ENCODE measurements around the gene SLC10A7.

The SLC10A7 gene

GRCh38 chr4:146521541-146522097 lies at the start of gene SLC10A7:
Gene SLC10A7, minus strand, starts transcription at chr4:146521940. Its CDS starts 223 bp downstream, at chr4:146521717.
- peak; percentile 64 for DNase-seq (ENCODE audit: low spot score)

- DNase-seq (ENCODE audit: low spot score), result no peak
Measured at GRCh38 chr4:146567396-146567795, 45.7 kb upstream of the SLC10A7 start.

GRCh38 chr4:146564492-146564891 lies 42.8 kb upstream of the SLC10A7 start:
- no peak for DNase-seq (ENCODE audit: low spot score)

GRCh38 chr4:146550161-146550560 lies 28.4 kb upstream of the SLC10A7 start:
- DNase-seq (ENCODE audit: low spot score), result no peak

GRCh38 chr4:146548443-146548842 lies 26.7 kb upstream of the SLC10A7 start:
- no peak for DNase-seq (ENCODE audit: low spot score)

- peak; percentile 10 for DNase-seq (ENCODE audit: low spot score)
Measured at GRCh38 chr4:146545102-146545501, 23.4 kb upstream of the SLC10A7 start.

GRCh38 chr4:146534178-146534577 lies 12.4 kb upstream of the SLC10A7 start:
- DNase-seq (ENCODE audit: low spot score), result no peak

GRCh38 chr4:146525754-146526153 lies 4.0 kb upstream of the SLC10A7 start:
- DNase-seq (ENCODE audit: low spot score), result no peak

- no peak for DNase-seq (ENCODE audit: low spot score)
Measured at GRCh38 chr4:146524663-146525062, 2.9 kb upstream of the SLC10A7 start.

- DNase-seq (ENCODE audit: low spot score), result peak; percentile 40
Measured at GRCh38 chr4:146522869-146523205, 1.1 kb upstream of the SLC10A7 start.

- DNase-seq (ENCODE audit: low spot score), result peak; percentile 80
Measured at GRCh38 chr4:146522098-146522868, 543 bp upstream of the SLC10A7 start.

- DNase-seq (ENCODE audit: low spot score), result peak; percentile 43
Measured at GRCh38 chr4:146520896-146521540, 722 bp downstream of the SLC10A7 start.

- no peak for DNase-seq (ENCODE audit: low spot score)
Measured at GRCh38 chr4:146514651-146515357, 6.9 kb downstream of the SLC10A7 start.

- DNase-seq (ENCODE audit: low spot score), result no peak
Measured at GRCh38 chr4:146513548-146513947, 8.2 kb downstream of the SLC10A7 start.

- no peak for DNase-seq (ENCODE audit: low spot score)
Measured at GRCh38 chr4:146511381-146511780, 10.4 kb downstream of the SLC10A7 start.

GRCh38 chr4:146510942-146511341 lies 10.8 kb downstream of the SLC10A7 start:
- no peak for DNase-seq (ENCODE audit: low spot score)

- DNase-seq (ENCODE audit: low spot score), result no peak
Measured at GRCh38 chr4:146508229-146508939, 13.4 kb downstream of the SLC10A7 start.

GRCh38 chr4:146507632-146508031 lies 14.1 kb downstream of the SLC10A7 start:
- no peak for DNase-seq (ENCODE audit: low spot score)

GRCh38 chr4:146506272-146506671 lies 15.5 kb downstream of the SLC10A7 start:
- DNase-seq (ENCODE audit: low spot score), result no peak

GRCh38 chr4:146500216-146500615 lies 21.5 kb downstream of the SLC10A7 start:
- DNase-seq (ENCODE audit: low spot score), result no peak

GRCh38 chr4:146498291-146498690 lies 23.4 kb downstream of the SLC10A7 start:
- DNase-seq (ENCODE audit: low spot score), result no peak

- DNase-seq (ENCODE audit: low spot score), result no peak
Measured at GRCh38 chr4:146495269-146495668, 26.5 kb downstream of the SLC10A7 start.

Measured in HuH-7 (cell line).